ENCODE measurements around the gene SGK2. TPM values are rescaled to one million over a fixed set of nuclear protein-coding genes. Genes with fewer than 3 reads are reported as not detected.

SGK2 gene
- total and polyA plus RNA-seq, 2 of the 13 experiments (the other 11 are each of a cell fraction or from before 2014, with no cell fraction given): 6.2 to 29.4 TPM

- TF ChIP-seq KDM3A (CRISPR knock-in tag; IDR thresholded peaks at IDR 0.05; ENCODE audit: low read depth) (peak; percentile 15; the same call in 1 of the 2 replicates), ZNF792 (CRISPR knock-in tag; IDR thresholded peaks at IDR 0.05) (0 out of 2 replicates have a peak, but pooled peaks have one; percentile 22), STAG1 (CRISPR knock-in tag; IDR thresholded peaks at IDR 0.05) (no peak; the same call in 1 of the 2 replicates), SRY (CRISPR knock-in tag; IDR thresholded peaks at IDR 0.05) (no peak), MXD1 (CRISPR knock-in tag; IDR thresholded peaks at IDR 0.05) (peak; percentile 31; the same call in 1 of the 2 replicates), TCF12 (IDR thresholded peaks at IDR 0.05) (no peak), TCF12 (CRISPR knock-in tag; IDR thresholded peaks at IDR 0.05) (no peak), PHF8 (CRISPR knock-in tag; IDR thresholded peaks at IDR 0.05) (peak; percentile 83), FIP1L1 (IDR thresholded peaks at IDR 0.05; ENCODE audit: borderline replicate concordance, insufficient read depth, low read depth, low read length) (no peak), PRMT3 (CRISPR knock-in tag; IDR thresholded peaks at IDR 0.05; ENCODE audit: borderline replicate concordance, low read depth) (no peak; the same call in 1 of the 2 replicates), HNRNPK (IDR thresholded peaks at IDR 0.05; ENCODE audit: low read depth, low read length, poor library complexity, severe bottlenecking) (no peak), CREBL2 (CRISPR knock-in tag; IDR thresholded peaks at IDR 0.05; ENCODE audit: borderline replicate concordance) (no peak; the same call in 1 of the 2 replicates), MTF1 (CRISPR knock-in tag; IDR thresholded peaks at IDR 0.05) (no peak), ZNF777 (CRISPR knock-in tag; IDR thresholded peaks at IDR 0.05) (0 out of 2 replicates have a peak, but pooled peaks have one; percentile 32), CBFB (CRISPR knock-in tag; IDR thresholded peaks at IDR 0.05) (peak; percentile 60; the same call in 1 of the 2 replicates), FOXK1 (CRISPR knock-in tag; IDR thresholded peaks at IDR 0.05; ENCODE audit: borderline replicate concordance, low read depth) (no peak), POGK (CRISPR knock-in tag; conservative IDR thresholded peaks at IDR 0.05) (peak; percentile 21; the same call in 1 of the 2 replicates), ZUFSP (CRISPR knock-in tag; IDR thresholded peaks at IDR 0.05; ENCODE audit: borderline replicate concordance) (no peak), ZNF24 (IDR thresholded peaks at IDR 0.05) (no peak), ZFX (CRISPR knock-in tag; IDR thresholded peaks at IDR 0.05; ENCODE audit: low read depth) (peak; percentile 93), IRF9 (CRISPR knock-in tag; IDR thresholded peaks at IDR 0.05; ENCODE audit: borderline replicate concordance) (no peak; the same call in 1 of the 2 replicates)
- TF ChIP-seq, protein P1, sequence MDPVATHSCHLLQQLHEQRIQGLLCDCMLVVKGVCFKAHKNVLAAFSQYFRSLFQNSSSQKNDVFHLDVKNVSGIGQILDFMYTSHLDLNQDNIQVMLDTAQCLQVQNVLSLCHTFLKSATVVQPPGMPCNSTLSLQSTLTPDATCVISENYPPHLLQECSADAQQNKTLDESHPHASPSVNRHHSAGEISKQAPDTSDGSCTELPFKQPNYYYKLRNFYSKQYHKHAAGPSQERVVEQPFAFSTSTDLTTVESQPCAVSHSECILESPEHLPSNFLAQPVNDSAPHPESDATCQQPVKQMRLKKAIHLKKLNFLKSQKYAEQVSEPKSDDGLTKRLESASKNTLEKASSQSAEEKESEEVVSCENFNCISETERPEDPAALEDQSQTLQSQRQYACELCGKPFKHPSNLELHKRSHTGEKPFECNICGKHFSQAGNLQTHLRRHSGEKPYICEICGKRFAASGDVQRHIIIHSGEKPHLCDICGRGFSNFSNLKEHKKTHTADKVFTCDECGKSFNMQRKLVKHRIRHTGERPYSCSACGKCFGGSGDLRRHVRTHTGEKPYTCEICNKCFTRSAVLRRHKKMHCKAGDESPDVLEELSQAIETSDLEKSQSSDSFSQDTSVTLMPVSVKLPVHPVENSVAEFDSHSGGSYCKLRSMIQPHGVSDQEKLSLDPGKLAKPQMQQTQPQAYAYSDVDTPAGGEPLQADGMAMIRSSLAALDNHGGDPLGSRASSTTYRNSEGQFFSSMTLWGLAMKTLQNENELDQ (CRISPR knock-in tag; IDR thresholded peaks at IDR 0.05; ENCODE audit: borderline replicate concordance): no peak
Observed at GRCh38 chr20:43513931-43514647, 44.7 kb upstream of the SGK2 start (continued).

Data from HepG2 (cell line).